Measurements from ENCODE around the gene TULP4. TPM values are rescaled to one million over a fixed set of nuclear protein-coding genes. Genes with fewer than 3 reads are reported as not detected.
"Not testable (repeated sequence)": the region's sequence is repeated elsewhere in the genome, so short reads cannot be mapped to it uniquely, and the experiment has no call there.

Gene TULP4
- total and polyA plus RNA-seq, 10 donors, result 1.8 to 143 (median 78.1) TPM

DNA sequence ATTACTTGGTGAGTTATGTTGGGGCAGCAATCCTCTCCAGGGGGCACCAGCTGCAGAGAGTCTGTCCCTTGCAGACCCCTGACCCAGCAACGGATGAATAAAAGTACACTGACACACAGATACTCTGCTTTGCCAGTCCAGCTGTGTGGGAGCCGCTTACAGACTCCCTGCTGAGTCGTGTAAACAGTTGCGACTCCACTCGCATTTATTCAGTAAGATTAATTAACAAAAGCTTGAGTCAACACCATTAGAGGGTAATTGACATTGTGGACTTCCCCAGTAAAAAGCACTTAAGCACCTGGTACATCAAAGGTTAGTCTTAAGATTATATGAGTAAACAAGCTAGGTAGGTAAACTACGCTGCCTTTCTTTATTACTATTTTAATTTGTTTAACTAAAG is 155.7 kb downstream of the TULP4 start:
- H3K27me3 ChIP-seq (replicated peaks in 1 of 7), result no peaks in the 10 kb centered on the region
- DNase-seq, result no peak
- intact Hi-C loops (cut with DNase I; ENCODE audit: low total_unique reads), result no loop called here
- H3K9me3 ChIP-seq, result no peaks in the 10 kb centered on the region
- 76 to 94% (median 84%) methylated on average over 6 of the region's 6 CpGs for WGBS, 5 donors
- no peak overlapping the region for H3K4me3 ChIP-seq
- H3K4me1 ChIP-seq, result no peaks in the 10 kb centered on the region
- H3K36me3 ChIP-seq, result peaks cover 0 to 61% (median 3%) of the 10 kb centered on the region in 6 donors
- no peak overlapping the region for H3K27ac ChIP-seq
- TF ChIP-seq POLR2A (IDR thresholded peaks at IDR 0.05) (no peak), POLR2AphosphoS5 (IDR thresholded peaks at IDR 0.05) (no peak)
- TF ChIP-seq, protein P1, sequence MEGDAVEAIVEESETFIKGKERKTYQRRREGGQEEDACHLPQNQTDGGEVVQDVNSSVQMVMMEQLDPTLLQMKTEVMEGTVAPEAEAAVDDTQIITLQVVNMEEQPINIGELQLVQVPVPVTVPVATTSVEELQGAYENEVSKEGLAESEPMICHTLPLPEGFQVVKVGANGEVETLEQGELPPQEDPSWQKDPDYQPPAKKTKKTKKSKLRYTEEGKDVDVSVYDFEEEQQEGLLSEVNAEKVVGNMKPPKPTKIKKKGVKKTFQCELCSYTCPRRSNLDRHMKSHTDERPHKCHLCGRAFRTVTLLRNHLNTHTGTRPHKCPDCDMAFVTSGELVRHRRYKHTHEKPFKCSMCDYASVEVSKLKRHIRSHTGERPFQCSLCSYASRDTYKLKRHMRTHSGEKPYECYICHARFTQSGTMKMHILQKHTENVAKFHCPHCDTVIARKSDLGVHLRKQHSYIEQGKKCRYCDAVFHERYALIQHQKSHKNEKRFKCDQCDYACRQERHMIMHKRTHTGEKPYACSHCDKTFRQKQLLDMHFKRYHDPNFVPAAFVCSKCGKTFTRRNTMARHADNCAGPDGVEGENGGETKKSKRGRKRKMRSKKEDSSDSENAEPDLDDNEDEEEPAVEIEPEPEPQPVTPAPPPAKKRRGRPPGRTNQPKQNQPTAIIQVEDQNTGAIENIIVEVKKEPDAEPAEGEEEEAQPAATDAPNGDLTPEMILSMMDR (IDR thresholded peaks at IDR 0.05 in 8 of 11, conservative IDR thresholded peaks at IDR 0.05 in 3 of 11), result no peak

DNA sequence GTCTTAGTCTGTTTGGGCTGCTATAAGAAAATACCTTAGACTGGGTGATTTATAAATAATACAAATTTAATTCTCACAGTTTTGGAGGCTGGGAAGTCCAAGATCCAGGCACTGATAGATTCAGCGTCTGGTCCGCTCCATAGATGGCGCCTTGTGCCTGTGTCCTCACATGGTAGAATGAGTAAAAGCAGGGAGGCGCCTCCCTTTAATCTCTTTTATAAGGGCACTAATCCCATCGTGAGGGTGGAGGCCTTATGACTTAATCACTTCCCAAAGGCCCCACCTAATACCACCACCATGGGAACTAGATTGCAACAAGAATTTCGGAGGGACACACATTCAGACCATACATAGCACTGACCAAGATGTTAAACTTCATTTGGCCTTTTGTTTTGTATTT is 156.4 kb downstream of the TULP4 start:
- DNase-seq, result no peak
- no peaks in the 10 kb centered on the region for H3K4me1 ChIP-seq
- H3K27me3 ChIP-seq (replicated peaks in 1 of 7), result no peaks in the 10 kb centered on the region
- no peak for TF ChIP-seq POLR2AphosphoS5 (IDR thresholded peaks at IDR 0.05)
- TF ChIP-seq, protein P1 (IDR thresholded peaks at IDR 0.05 in 8 of 11, conservative IDR thresholded peaks at IDR 0.05 in 3 of 11), result no peak
- no peak for TF ChIP-seq POLR2A (IDR thresholded peaks at IDR 0.05)
- H3K9me3 ChIP-seq, result no peaks in the 10 kb centered on the region
- peaks cover 0 to 62% (median 3%) of the 10 kb centered on the region in 6 donors for H3K36me3 ChIP-seq
- WGBS, 5 donors, result 90 to 96% (median 94%) methylated on average over 6 of the region's 6 CpGs
- no peak overlapping the region for H3K4me3 ChIP-seq
- H3K27ac ChIP-seq, result no peak overlapping the region
- intact Hi-C loops (cut with DNase I; ENCODE audit: low total_unique reads), result no loop called here

DNA sequence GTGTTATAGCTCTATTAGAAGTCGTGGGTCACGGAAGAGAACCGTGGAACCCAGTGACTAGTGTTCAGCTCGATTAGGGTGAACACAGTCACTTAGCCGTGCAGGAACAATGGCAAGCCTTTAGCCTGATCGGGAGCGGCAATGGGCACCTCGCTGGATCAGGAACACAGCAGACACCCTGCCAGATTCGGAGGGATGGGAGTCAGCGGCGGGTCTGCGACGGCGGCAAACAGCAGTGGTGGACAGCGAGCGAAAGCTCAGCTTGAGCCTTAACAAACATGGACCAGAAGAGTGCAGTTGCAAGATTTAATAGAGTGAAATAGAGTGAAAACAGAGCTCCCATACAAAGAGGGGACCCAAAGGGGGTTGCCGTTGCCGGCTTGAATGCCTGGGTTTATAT is 157.8 kb downstream of the TULP4 start:
- H3K27me3 ChIP-seq (replicated peaks in 1 of 7); H3K4me1 ChIP-seq; DNase-seq; intact Hi-C loops (cut with DNase I; ENCODE audit: low total_unique reads); H3K4me3 ChIP-seq; H3K9me3 ChIP-seq; H3K27ac ChIP-seq: not testable (repeated sequence)
- WGBS, 5 donors, result 95 to 98% (median 97%) methylated on average over 18 of the region's 18 CpGs
- H3K36me3 ChIP-seq, result peaks cover 0 to 50% (median 0%) of the 10 kb centered on the region in 6 donors

DNA sequence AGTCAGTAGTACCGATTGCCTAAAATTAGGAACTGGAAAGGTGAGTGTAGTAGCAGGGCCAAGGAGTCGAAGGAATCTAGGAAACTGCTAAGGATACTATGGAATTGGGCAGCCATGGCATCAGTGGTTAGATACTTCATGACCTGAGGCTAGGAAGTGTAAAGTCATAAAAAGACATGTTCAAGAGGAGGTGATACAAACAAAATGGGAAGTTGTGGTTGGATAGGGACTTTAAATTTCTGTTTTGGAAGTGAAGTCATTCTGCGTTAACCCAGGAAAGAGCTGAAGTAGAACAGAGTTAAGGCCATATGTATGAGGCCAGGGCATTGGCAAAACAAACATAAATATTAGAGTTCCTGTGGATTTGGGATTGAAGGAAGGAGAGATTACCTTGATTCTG is 159.1 kb downstream of the TULP4 start:
- H3K4me3 ChIP-seq, result no peak overlapping the region
- H3K27ac ChIP-seq, result no peak overlapping the region
- intact Hi-C loops (cut with DNase I; ENCODE audit: low total_unique reads), result no loop called here
- H3K36me3 ChIP-seq, result peaks cover 0 to 47% (median under 1%) of the 10 kb centered on the region in 6 donors
- no peak for DNase-seq
- no peak for TF ChIP-seq POLR2A (IDR thresholded peaks at IDR 0.05)
- TF ChIP-seq, protein P1 (IDR thresholded peaks at IDR 0.05 in 8 of 11, conservative IDR thresholded peaks at IDR 0.05 in 3 of 11), result no peak
- TF ChIP-seq POLR2AphosphoS5 (IDR thresholded peaks at IDR 0.05), result no peak
- H3K4me1 ChIP-seq, result peaks cover 0 to 10% (median 0%) of the 10 kb centered on the region in 6 donors
- H3K9me3 ChIP-seq, result no peaks in the 10 kb centered on the region
- H3K27me3 ChIP-seq (replicated peaks in 1 of 7), result no peaks in the 10 kb centered on the region
- 76 to 87% (median 83%) methylated on average over 3 of the region's 3 CpGs for WGBS, 5 donors

DNA sequence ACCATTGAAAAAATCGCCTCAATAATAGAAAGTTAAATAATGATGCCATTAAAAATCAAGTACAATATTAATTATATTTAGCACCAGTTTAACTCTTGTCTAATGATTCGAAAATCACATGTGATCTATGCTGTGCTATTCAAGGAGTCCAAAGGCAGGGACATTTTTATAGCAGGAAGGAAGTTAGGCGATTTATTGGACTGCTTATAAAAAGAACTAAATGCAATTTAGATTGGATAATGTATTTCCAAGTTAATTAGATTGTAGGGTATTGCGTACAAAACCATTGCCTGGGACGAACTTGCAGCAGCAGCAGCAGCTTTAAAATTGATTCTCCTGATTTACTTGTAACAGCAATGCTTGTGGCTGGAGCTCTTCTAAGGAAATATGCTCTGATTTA is 160.2 kb downstream of the TULP4 start:
- H3K27me3 ChIP-seq (replicated peaks in 1 of 7), result no peaks in the 10 kb centered on the region
- no peak overlapping the region for H3K27ac ChIP-seq
- intact Hi-C loops (cut with DNase I; ENCODE audit: low total_unique reads), result no loop called here
- WGBS, 5 donors, result 64 to 92% (median 75%) methylated on average over 5 of the region's 5 CpGs
- H3K4me3 ChIP-seq, result no peak overlapping the region
- H3K36me3 ChIP-seq, result peaks cover 0 to 47% (median 2%) of the 10 kb centered on the region in 6 donors
- TF ChIP-seq, protein P1 (IDR thresholded peaks at IDR 0.05 in 8 of 11, conservative IDR thresholded peaks at IDR 0.05 in 3 of 11), result no peak
- TF ChIP-seq POLR2AphosphoS5 (IDR thresholded peaks at IDR 0.05) (no peak), POLR2A (IDR thresholded peaks at IDR 0.05) (no peak)
- DNase-seq, result no peak
- no peaks in the 10 kb centered on the region for H3K9me3 ChIP-seq
- H3K4me1 ChIP-seq, result peaks cover 0 to 10% (median 0%) of the 10 kb centered on the region in 6 donors
